NT2/D1 (cell line): ENCODE measurements around the gene ANG.
"Not testable (repeated sequence)": the region's sequence is repeated elsewhere in the genome, so short reads cannot be mapped to it uniquely, and the experiment has no call there.

Experiments used
- DNase-seq: peaks from one replicate; pipeline ENCODE4 v3.0.0-alpha.2; 2011; ENCODE audit warnings: low read depth, low spot score
- H3K27me3 ChIP-seq: 2 replicates; pipeline ENCODE4 v1.6.0; 2011; ENCODE audit warnings: mild to moderate bottlenecking; ENCODE audit not compliant: insufficient read length, insufficient read depth
- H3K36me3 ChIP-seq: 2 replicates; pipeline ENCODE4 v1.6.1; 2011; ENCODE audit warnings: mild to moderate bottlenecking, low read length, mixed read lengths; ENCODE audit not compliant: insufficient read depth, insufficient read length
- H3K4me1 ChIP-seq: 2 replicates; pipeline ENCODE4 v1.5.1; 2011; ENCODE audit not compliant: insufficient read depth, insufficient read length
- H3K4me3 ChIP-seq: 2 replicates; pipeline ENCODE4 v1.5.1; 2011; ENCODE audit warnings: low read depth; ENCODE audit not compliant: insufficient read length
- H3K9ac ChIP-seq: 2 replicates; pipeline ENCODE4 v1.6.0; 2011; ENCODE audit warnings: low read depth; ENCODE audit not compliant: insufficient read length
- H3K9me3 ChIP-seq: 2 replicates; pipeline ENCODE4 v1.5.1; 2011; ENCODE audit warnings: mild to moderate bottlenecking, low read length; ENCODE audit not compliant: insufficient read depth
- SUZ12 ChIP-seq: IDR thresholded peaks from 2 replicates; pipeline ENCODE4 v1.6.1; 2011; ENCODE audit not compliant: insufficient read length, insufficient read depth; ENCODE audit errors: extremely low read depth
- YY1 ChIP-seq: IDR thresholded peaks from 2 replicates; pipeline ENCODE4 v1.6.1; 2011; ENCODE audit not compliant: insufficient read length, insufficient read depth
- ZNF274 ChIP-seq: IDR thresholded peaks from 2 replicates; pipeline ENCODE4 v1.6.1; 2011; ENCODE audit warnings: mild to moderate bottlenecking, low read depth, low read length

ANG gene

GRCh38 chr14:20720741-20721140 is 32.2 kb downstream of the ANG start:
- Histone ChIP-seq H3K9me3 (no peaks in the 10 kb centered on the region), H3K4me1 (no peaks in the 10 kb centered on the region), H3K9ac (no peak overlapping the region), H3K27me3 (no peaks in the 10 kb centered on the region), H3K36me3 (no peaks in the 10 kb centered on the region), H3K4me3 (no peak overlapping the region)
- DNase-seq, result no peak
- TF ChIP-seq SUZ12, result no peak
- TF ChIP-seq ZNF274, result no peak
- TF ChIP-seq YY1, result no peak

GRCh38 chr14:20722016-20722415 is 33.5 kb downstream of the ANG start:
- TF ChIP-seq YY1, result no peak
- TF ChIP-seq ZNF274, result no peak
- TF ChIP-seq SUZ12, result no peak
- Histone ChIP-seq H3K9me3 (no peaks in the 10 kb centered on the region), H3K27me3 (no peaks in the 10 kb centered on the region)

GRCh38 chr14:20723488-20723887 is 34.9 kb downstream of the ANG start:
- H3K9me3 ChIP-seq, result no peaks in the 10 kb centered on the region
- H3K4me3 ChIP-seq, result no peak overlapping the region
- no peak for TF ChIP-seq ZNF274
- TF ChIP-seq SUZ12, result no peak
- TF ChIP-seq YY1, result no peak
- H3K4me1 ChIP-seq, result no peaks in the 10 kb centered on the region
- H3K9ac ChIP-seq, result no peak overlapping the region
- no peaks in the 10 kb centered on the region for H3K27me3 ChIP-seq
- no peak for DNase-seq
- no peaks in the 10 kb centered on the region for H3K36me3 ChIP-seq

More at GRCh38 chr14:20722016-20722415, 33.5 kb downstream of the ANG start:
- no peak overlapping the region for H3K4me3 ChIP-seq
- no peak overlapping the region for H3K9ac ChIP-seq
- no peaks in the 10 kb centered on the region for H3K36me3 ChIP-seq
- DNase-seq, result no peak
- no peaks in the 10 kb centered on the region for H3K4me1 ChIP-seq

- not testable (repeated sequence) for H3K36me3 ChIP-seq, DNase-seq, H3K4me1 ChIP-seq, H3K4me3 ChIP-seq, H3K27me3 ChIP-seq, H3K9me3 ChIP-seq, H3K9ac ChIP-seq
These were observed 37.6 kb downstream of the ANG start for GRCh38 chr14:20726121-20726520.

- no peak for TF ChIP-seq ZNF274
- DNase-seq, result no peak
- Histone ChIP-seq H3K36me3 (no peaks in the 10 kb centered on the region), H3K9ac (no peak overlapping the region), H3K9me3 (no peaks in the 10 kb centered on the region), H3K27me3 (no peaks in the 10 kb centered on the region), H3K4me3 (no peak overlapping the region), H3K4me1 (no peaks in the 10 kb centered on the region)
These were observed 38.0 kb downstream of the ANG start for GRCh38 chr14:20726531-20726930.

- TF ChIP-seq ZNF274 (no peak), YY1 (no peak), SUZ12 (no peak)
- no peak for DNase-seq
- peaks cover 3% of the 10 kb centered on the region for H3K4me1 ChIP-seq
These were observed 42.3 kb downstream of the ANG start for GRCh38 chr14:20730891-20731290.

GRCh38 chr14:20732477-20732876 is 43.9 kb downstream of the ANG start:
- no peaks in the 10 kb centered on the region for H3K27me3 ChIP-seq
- no peak overlapping the region for H3K4me3 ChIP-seq
- H3K36me3 ChIP-seq, result no peaks in the 10 kb centered on the region
- TF ChIP-seq YY1 (no peak), SUZ12 (no peak), ZNF274 (no peak)
- no peak for DNase-seq
- peaks cover 3% of the 10 kb centered on the region for H3K4me1 ChIP-seq
- no peak overlapping the region for H3K9ac ChIP-seq
- H3K9me3 ChIP-seq, result no peaks in the 10 kb centered on the region

More at GRCh38 chr14:20730891-20731290, 42.3 kb downstream of the ANG start:
- H3K4me3 ChIP-seq, result no peak overlapping the region
- no peaks in the 10 kb centered on the region for H3K9me3 ChIP-seq
- no peaks in the 10 kb centered on the region for H3K36me3 ChIP-seq
- no peak overlapping the region for H3K9ac ChIP-seq
- no peaks in the 10 kb centered on the region for H3K27me3 ChIP-seq

GRCh38 chr14:20732979-20733635 is 44.5 kb downstream of the ANG start:
- Histone ChIP-seq H3K4me3 (no peak overlapping the region), H3K4me1 (peaks cover 3% of the 10 kb centered on the region)
- no peak for DNase-seq

More at GRCh38 chr14:20732979-20733635, 44.5 kb downstream of the ANG start:
- Histone ChIP-seq H3K36me3 (no peaks in the 10 kb centered on the region), H3K27me3 (no peaks in the 10 kb centered on the region), H3K9ac (no peak overlapping the region), H3K9me3 (no peaks in the 10 kb centered on the region)
- no peak for TF ChIP-seq ZNF274
- TF ChIP-seq SUZ12, result no peak
